K562 (cell line): Measurements from ENCODE around the gene BAZ2A. TPM values are rescaled to one million over a fixed set of nuclear protein-coding genes. Genes with fewer than 3 reads are reported as not detected.

ENCODE experiments used
- ATAC-seq: fragments of 200-7000 bp; cut with Tn5 transposase; 3 replicates; pipeline ENCODE4 v1.9.1; 2020; ENCODE audit warnings: moderate library complexity
- BruUV-seq: library from RNA; stranded (reverse); fragments of 400-500 nt; replicated peaks from 2 replicates; lab custom pipeline; 2021; lab: Mats Ljungman, UMichigan
- CTCF ChIA-PET: fragments of 300-600 bp; formaldehyde crosslinking; extraction: SDS; loops from one replicate; lab custom pipeline; 2021; ENCODE audit warnings: low intra/inter-chr PET ratio; lab: Yijun Ruan, JAX
- POLR2A ChIA-PET: fragments of 300-600, 350-650 bp; sonication (Branson Sonifier 250); formaldehyde crosslinking; extraction: SDS; loops from one replicate; lab custom pipeline; 2021; ENCODE audit warnings: antibody characterized with exemption, inconsistent platforms; lab: Yijun Ruan, JAX
- DNase-seq, 4 experiments: peaks; one replicate each; pipeline versions ENCODE4 v3.0.0 to v3.0.0-alpha.2; 2011 to 2018; ENCODE audit warnings: low spot score in 3 of 4, mixed read lengths in 3 of 4; ENCODE audit errors: extremely low read depth in 1 of 4
- FAIRE-seq: peaks from 2 replicates; lab custom pipeline; 2011; peaks lifted over from hg19 to GRCh38; lab: Jason Lieb, UNC
- H2AFZ ChIP-seq: 2 replicates; pipeline ENCODE4 v1.6.0; 2011; ENCODE audit warnings: low read depth, low read length, control low read depth, inconsistent platforms
- H3K27ac ChIP-seq: fragments of 200-600 bp; 3 replicates; pipeline ENCODE4 v1.8.0; 2011; ENCODE audit warnings: low read depth, mild to moderate bottlenecking, control low read depth, inconsistent platforms, low read length, moderate library complexity, mixed read lengths; ENCODE audit errors: extremely low read depth
- H3K27me3 ChIP-seq, 2 experiments: fragments of 300-600 bp in 1 of 2; 2 replicates in 1 of 2; 3 replicates in 1 of 2; pipeline versions ENCODE4 v1.6.0 to v1.8.0; 2011; ENCODE audit warnings: inconsistent platforms in 2 of 2, low read length in 2 of 2, mild to moderate bottlenecking in 1 of 2, mixed read lengths in 1 of 2, moderate library complexity in 1 of 2; ENCODE audit not compliant: control insufficient read depth in 2 of 2, insufficient read depth in 2 of 2
- H3K36me3 ChIP-seq: fragments of 300-600 bp; 3 replicates; pipeline ENCODE4 v1.8.0; 2011; ENCODE audit warnings: mild to moderate bottlenecking, low read length, inconsistent platforms; ENCODE audit not compliant: control insufficient read depth, insufficient read depth
- H3K4me1 ChIP-seq, 2 experiments: fragments of 200-600 bp in 1 of 2; replicated peaks in 1 of 2; 2 replicates in 1 of 2; 3 replicates in 1 of 2; pipeline versions ENCODE4 v1.5.1 to v1.8.0; 2011; ENCODE audit warnings: inconsistent platforms in 2 of 2, low read length in 2 of 2, mild to moderate bottlenecking in 1 of 2, mixed read lengths in 1 of 2, moderate library complexity in 1 of 2; ENCODE audit not compliant: control insufficient read depth in 2 of 2, insufficient read depth in 2 of 2
- H3K4me2 ChIP-seq: 2 replicates; pipeline ENCODE4 v1.6.1; 2011; ENCODE audit warnings: low read length, control low read depth, inconsistent platforms, mixed read lengths; ENCODE audit not compliant: insufficient read depth
- H3K4me3 ChIP-seq: fragments of 200-600 bp; sonication (generic), shearing (Covaris generic); 2 replicates; pipeline ENCODE4 v1.5.1; 2016; ENCODE audit warnings: control low read depth, inconsistent platforms
- H3K79me2 ChIP-seq: fragments of 200-600 bp; 3 replicates; pipeline ENCODE4 v1.8.0; 2011; ENCODE audit warnings: low read length, inconsistent platforms; ENCODE audit not compliant: control insufficient read depth, insufficient read depth
- H3K9ac ChIP-seq, 2 experiments: 2 replicates each; pipeline versions ENCODE4 v1.6.0 to v1.6.1; 2011; ENCODE audit warnings: low read depth in 2 of 2, low read length in 2 of 2, control low read depth in 1 of 2, inconsistent platforms in 1 of 2, mild to moderate bottlenecking in 1 of 2, mixed read lengths in 1 of 2; ENCODE audit not compliant: insufficient read depth in 1 of 2
- H3K9me1 ChIP-seq: one replicate; pipeline ENCODE4 v1.6.0; 2011; ENCODE audit warnings: inconsistent platforms, mild to moderate bottlenecking, low read length, moderate library complexity; ENCODE audit not compliant: control insufficient read depth, insufficient read depth
- H3K9me3 ChIP-seq: replicated peaks from 2 replicates; pipeline ENCODE4 v1.5.1; 2011; ENCODE audit warnings: low read depth, low read length, inconsistent platforms; ENCODE audit not compliant: control insufficient read depth, insufficient read depth
- H4K20me1 ChIP-seq: replicated peaks from 2 replicates; pipeline ENCODE4 v1.6.1; 2011; ENCODE audit warnings: low read length, inconsistent platforms, mixed read lengths; ENCODE audit not compliant: control insufficient read depth, insufficient read depth
- CCNT2 ChIP-seq: IDR thresholded peaks from 2 replicates; pipeline ENCODE4 v1.6.1; 2011; ENCODE audit warnings: borderline replicate concordance, low read depth, mild to moderate bottlenecking, moderate library complexity, mixed read lengths, low read length; ENCODE audit not compliant: insufficient read length; ENCODE audit errors: extremely low read depth
- HDAC3 ChIP-seq: fragments of 450-650 bp; IDR thresholded peaks from 2 replicates; pipeline ENCODE4 v1.6.1; 2018; ENCODE audit warnings: borderline replicate concordance, mild to moderate bottlenecking, moderate library complexity; ENCODE audit not compliant: partially characterized antibody
- MECOM ChIP-seq: fragments of 250-450 bp; sonication (Bioruptor Pico); IDR thresholded peaks from 2 replicates; pipeline ENCODE4 v1.8.0; 2022; ENCODE audit warnings: inconsistent platforms
- NONO ChIP-seq, 2 experiments: fragments of 200-400 bp in 1 of 2; fragments of 450-650 bp in 1 of 2; formaldehyde crosslinking in 1 of 2; IDR thresholded peaks; 2 replicates each; pipeline ENCODE4 v1.6.1; 2017; ENCODE audit warnings: low read depth in 2 of 2, mild to moderate bottlenecking in 2 of 2, moderate library complexity in 2 of 2, low read length in 1 of 2
- PCBP1 ChIP-seq: fragments of 200-400 bp; formaldehyde crosslinking; IDR thresholded peaks from 2 replicates; pipeline ENCODE4 v1.6.1; 2018; ENCODE audit warnings: mild to moderate bottlenecking, low read depth, low read length; ENCODE audit not compliant: poor library complexity, severe bottlenecking
- SLC30A9 ChIP-seq: fragments of 250-450 bp; sonication (Bioruptor Pico); IDR thresholded peaks from 2 replicates; pipeline ENCODE4 v1.8.0; 2022; ENCODE audit warnings: mild to moderate bottlenecking, moderate library complexity
- ZHX1 ChIP-seq: fragments of 150-350 bp; conservative IDR thresholded peaks from 2 replicates; pipeline ENCODE4 v1.6.1; 2014; ENCODE audit warnings: low read length
- ZNF324 ChIP-seq: fragments of 250-450 bp; sonication (Bioruptor Pico); IDR thresholded peaks from 2 replicates; pipeline ENCODE4 v1.4.0; 2020; ENCODE audit warnings: mild to moderate bottlenecking
- WGBS: fragments of 100-300 bp; shearing (Covaris generic); methylation state at CpG from one replicate; pipeline ENCODE4 v1.1.6; 2016; ENCODE audit warnings: low coverage, mixed read lengths; ENCODE audit not compliant: insufficient coverage; ENCODE audit errors: missing lambda C conversion rate; 5-methylcytosine and 5-hydroxymethylcytosine counted together
- in situ Hi-C: fragments of 300-500 bp; cut with MboI; formaldehyde crosslinking; loops from 4 replicates; pipeline ENCODE4 v1.15.0; 2018; ENCODE audit warnings: inconsistent platforms, mixed read lengths
- intact Hi-C: fragments of 100-400 bp; cut with micrococcal nuclease; formaldehyde crosslinking; loops from 2 replicates; pipeline ENCODE4 v1.14.2; 2022
- polyA plus RNA-seq, 8 experiments: library from polyadenylated mRNA; depleted of rRNA in 4 of 8; stranded (reverse) in 5 of 8; unstranded in 3 of 8; fragments of >200 nt; fragmentation: Nextera tagmentation in 2 of 8; fragmentation: Illumina TruSeq in 1 of 8; extraction: Ambion mirVana in 2 of 8; extraction: Trizol in 1 of 8; gene quantifications; 2 replicates each; pipeline versions ENCODE4 v1.2.1 to v1.2.3, GENCODE V29; 2011 to 2014; ENCODE audit warnings: inconsistent platforms in 1 of 8, missing spikeins in 1 of 8
- total RNA-seq, 7 experiments: library from RNA; depleted of rRNA in 6 of 7; stranded (reverse); fragments of >200 nt in 6 of 7; fragmentation: Illumina TruSeq in 2 of 7; extraction: Trizol in 2 of 7; gene quantifications; 2 replicates each; pipeline versions ENCODE4 v1.2.1 to v1.2.3, GENCODE V29; 2011 to 2021; ENCODE audit warnings: low replicate concordance in 1 of 7

The BAZ2A gene
- total and polyA plus RNA-seq, 9 of the 15 experiments (the other 6 are each of a cell fraction or from before 2014, with no cell fraction given): 4.5 to 86.4 (median 26.2) TPM

GRCh38 chr12:56670836-56671235 lies 40.7 kb upstream of the BAZ2A start:
- H3K9me3 ChIP-seq: no peaks in the 10 kb centered on the region
- H3K36me3 ChIP-seq: peaks cover 91% of the 10 kb centered on the region
- no peaks in the 10 kb centered on the region for H3K9me1 ChIP-seq
- intact Hi-C loops: no loop called here
- DNase-seq: no peak
- H3K27me3 ChIP-seq: no peaks in the 10 kb centered on the region
- H2AFZ ChIP-seq: no peak overlapping the region
- H3K79me2 ChIP-seq: peaks cover 81% of the 10 kb centered on the region
- in situ Hi-C loops: no loop called here
- no TSS peak for BruUV-seq
- no peak overlapping the region for H3K4me3 ChIP-seq
- H4K20me1 ChIP-seq: peaks cover 13% of the 10 kb centered on the region; the same call in 1 of the 2 replicates
- H3K9ac ChIP-seq: no peak overlapping the region
- FAIRE-seq: no peak
- CTCF ChIA-PET: interaction anchor here (0.6 kb wide), 1 partner anchor 35 kb away, joined by 4 read pairs; no protein-coding TSS in a partner anchor
- no peak overlapping the region for H3K27ac ChIP-seq
- TF ChIP-seq PCBP1 (no peak), HDAC3 (no peak), NONO (IDR thresholded peaks at IDR 0.05; ENCODE audit: low read depth in 2 of 2, low read length in 1 of 2) (no peak), ZNF324 (CRISPR knock-in tag) (no peak), CCNT2 (no peak), ZHX1 (no peak), MECOM (CRISPR knock-in tag) (no peak), SLC30A9 (CRISPR knock-in tag) (no peak)
- POLR2A ChIA-PET: interaction anchor here (1.0 to 5.1 kb wide), 4 partner anchors 12 to 54 kb away, joined by 3 to 28 read pairs (median 3); partner anchors contain the start of gene NACA
- ATAC-seq: no peak
- no peak overlapping the region for H3K4me2 ChIP-seq
- WGBS: 93% methylated on average over 4 of the region's 4 CpGs
- peaks cover 6 to 25% of the 10 kb centered on the region in 2 experiments; a peak in 4 of 5 replicates for H3K4me1 ChIP-seq
